ENCODE results near the gene ST3GAL3.

- TF ChIP-seq CTCF (IDR thresholded peaks at IDR 0.05) (no peak), POLR2A (IDR thresholded peaks at IDR 0.05) (no peak)
Observed at GRCh38 chr1:43799656-43800635, 92.6 kb downstream of the ST3GAL3 start.

All from right lobe of liver (tissue), 4 donors.